CD4-positive, alpha-beta memory T cell (primary cell): ENCODE measurements around the gene HDAC4. TPM values are rescaled to one million over a fixed set of nuclear protein-coding genes. Genes with fewer than 3 reads are reported as not detected.

Source experiments
- CTCF ChIA-PET: fragments of 350-600 bp; sonication (Branson Sonifier 250); formaldehyde crosslinking; loops from one replicate; lab custom pipeline; 2021; ENCODE audit warnings: inconsistent platforms; ENCODE audit not compliant: partially characterized antibody; lab: Charles Lee
- POLR2A ChIA-PET: fragments of 350-600 bp; sonication (Branson Sonifier 250); formaldehyde crosslinking; loops from one replicate; lab custom pipeline; 2021; ENCODE audit not compliant: partially characterized antibody; lab: Charles Lee
- DNase-seq, 5 donors: peaks; one replicate each; pipeline versions ENCODE4 v3.0.0 to v3.0.0-alpha.2; 2020 to 2022; ENCODE audit warnings: mixed read lengths in 1 of 5
- H3K27ac ChIP-seq: one replicate; pipeline ENCODE4 v1.7.0; 2013; ENCODE audit warnings: low read depth, low read length
- H3K27me3 ChIP-seq: 2 replicates; pipeline ENCODE4 v1.7.0; 2013; ENCODE audit warnings: mild to moderate bottlenecking, low read length, moderate library complexity; ENCODE audit not compliant: insufficient read depth
- H3K36me3 ChIP-seq: 2 replicates; pipeline ENCODE4 v1.7.0; 2013; ENCODE audit warnings: mild to moderate bottlenecking, low read length, moderate library complexity; ENCODE audit not compliant: insufficient read depth
- H3K4me1 ChIP-seq: 2 replicates; pipeline ENCODE4 v1.7.0; 2013; ENCODE audit warnings: mild to moderate bottlenecking, low read length, moderate library complexity; ENCODE audit not compliant: insufficient read depth
- H3K4me3 ChIP-seq, 2 donors: one replicate each; pipeline ENCODE4 v1.7.0; 2013; ENCODE audit warnings: low read length in 2 of 2, mild to moderate bottlenecking in 1 of 2
- H3K9me3 ChIP-seq, 2 donors: one replicate each; pipeline ENCODE4 v1.7.0; 2013; ENCODE audit warnings: low read length in 2 of 2, control low read depth in 1 of 2; ENCODE audit not compliant: control insufficient read depth in 1 of 2
- H3K27ac Mint-ChIP-seq, 7 donors: one replicate each; pipeline ENCODE4 v1.8.0; 2020 to 2021; ENCODE audit warnings: mixed read lengths in 7 of 7, mild to moderate bottlenecking in 6 of 7, inconsistent platforms in 3 of 7, moderate library complexity in 3 of 7
- H3K27me3 Mint-ChIP-seq, 2 donors: one replicate each; pipeline ENCODE4 v1.8.0; 2020 to 2021; ENCODE audit warnings: mixed read lengths in 2 of 2
- H3K36me3 Mint-ChIP-seq, 2 donors: one replicate each; pipeline ENCODE4 v1.8.0; 2020 to 2021; ENCODE audit warnings: mixed read lengths in 2 of 2, inconsistent platforms in 1 of 2, mild to moderate bottlenecking in 1 of 2
- H3K4me1 Mint-ChIP-seq, 4 donors: one replicate each; pipeline ENCODE4 v1.8.0; 2020 to 2021; ENCODE audit warnings: mixed read lengths in 4 of 4, mild to moderate bottlenecking in 1 of 4
- H3K4me3 Mint-ChIP-seq, 8 donors: one replicate each; pipeline ENCODE4 v1.8.0; 2020 to 2021; ENCODE audit warnings: mixed read lengths in 8 of 8, mild to moderate bottlenecking in 7 of 8, moderate library complexity in 6 of 8, inconsistent platforms in 3 of 8
- H3K9me3 Mint-ChIP-seq, 8 donors: one replicate each; pipeline ENCODE4 v1.8.0; 2020 to 2021; ENCODE audit warnings: mixed read lengths in 8 of 8, mild to moderate bottlenecking in 5 of 8, inconsistent platforms in 3 of 8, moderate library complexity in 1 of 8
- intact Hi-C: fragments of 100-400 bp; cut with micrococcal nuclease; formaldehyde crosslinking; loops from one replicate; pipeline ENCODE4 v1.15.1; 2023
- polyA plus RNA-seq, 2 donors: library from polyadenylated mRNA; unstranded; fragments of 300-500 nt; fragmentation: Illumina TruSeq; gene quantifications; one replicate each; pipeline ENCODE4 v1.2.3, GENCODE V29; 2021
- total RNA-seq, 2 experiments: library from RNA; stranded (reverse); gene quantifications; one replicate each; pipeline ENCODE4 v1.2.3, GENCODE V29; 2021

Gene HDAC4
- total and polyA plus RNA-seq, 4 experiments from 2014 or later, result 1.4 to 59.7 (median 30.4) TPM

GRCh38 chr2:239236043-239236807 is 164.6 kb downstream of the HDAC4 start:
- Mint-ChIP-seq H3K9me3 (no peaks in the 10 kb centered on the region), H3K4me1 (peaks cover 25 to 69% (median 46%) of the 10 kb centered on the region in 4 donors), H3K27ac (peak overlapping the region in 1 of 7 donors; percentile 10), H3K36me3 (peaks cover 10 to 22% of the 10 kb centered on the region in 2 donors), H3K27me3 (no peaks in the 10 kb centered on the region), H3K4me3 (no peak overlapping the region)
- Histone ChIP-seq H3K27me3 (no peaks in the 10 kb centered on the region), H3K4me1 (peaks cover 42% of the 10 kb centered on the region), H3K9me3 (no peaks in the 10 kb centered on the region), H3K27ac (no peak overlapping the region), H3K36me3 (no peaks in the 10 kb centered on the region), H3K4me3 (no peak overlapping the region)
- CTCF ChIA-PET, result interaction anchor here (0.6 kb wide), 1 partner anchor 14 kb away, joined by 4 read pairs; no protein-coding TSS in a partner anchor
- POLR2A ChIA-PET, result no interaction called here
- intact Hi-C loops, result no loop called here
- DNase-seq, result no peak

GRCh38 chr2:239235311-239235710 is 165.5 kb downstream of the HDAC4 start:
- CTCF ChIA-PET, result no interaction called here
- peak overlapping the region in 2 of 7 donors; percentile 42 to 87 for H3K27ac Mint-ChIP-seq
- H3K9me3 Mint-ChIP-seq, result no peaks in the 10 kb centered on the region
- peaks cover 10 to 22% of the 10 kb centered on the region in 2 donors for H3K36me3 Mint-ChIP-seq
- H3K27me3 Mint-ChIP-seq, result no peaks in the 10 kb centered on the region
- H3K4me3 Mint-ChIP-seq, result peak overlapping the region in 1 of 8 donors; percentile 22
- POLR2A ChIA-PET, result interaction anchor here (1.5 kb wide), 1 partner anchor 33 kb away, joined by 3 read pairs; no protein-coding TSS in a partner anchor
- H3K4me1 ChIP-seq, result peaks cover 51% of the 10 kb centered on the region
- no peaks in the 10 kb centered on the region for H3K36me3 ChIP-seq
- H3K27ac ChIP-seq, result no peak overlapping the region
- intact Hi-C loops, result no loop called here
- no peaks in the 10 kb centered on the region for H3K9me3 ChIP-seq
- no peaks in the 10 kb centered on the region for H3K27me3 ChIP-seq
- no peak for DNase-seq
- peaks cover 31 to 78% (median 50%) of the 10 kb centered on the region in 4 donors for H3K4me1 Mint-ChIP-seq
- H3K4me3 ChIP-seq, result no peak overlapping the region

GRCh38 chr2:239234191-239235175 is 166.3 kb downstream of the HDAC4 start:
- no peak overlapping the region for H3K4me3 ChIP-seq
- CTCF ChIA-PET, result interaction anchor here (1.1 kb wide), 1 partner anchor 33 kb away, joined by 4 read pairs; no protein-coding TSS in a partner anchor
- no peaks in the 10 kb centered on the region for H3K9me3 Mint-ChIP-seq
- no peaks in the 10 kb centered on the region for H3K9me3 ChIP-seq
- peak overlapping the region; percentile 70 to 87 (median 79) for H3K27ac Mint-ChIP-seq
- H3K27me3 ChIP-seq, result no peaks in the 10 kb centered on the region
- POLR2A ChIA-PET, result interaction anchor here (0.6 to 1.5 kb wide), 2 partner anchors 34 to 165 kb away, joined by 3 read pairs; no protein-coding TSS in a partner anchor
- no peak overlapping the region for H3K27ac ChIP-seq
- peaks cover 10 to 16% of the 10 kb centered on the region in 2 donors for H3K36me3 Mint-ChIP-seq
- peak overlapping the region in 6 of 8 donors; percentile 14 to 58 (median 36) for H3K4me3 Mint-ChIP-seq
- peaks cover 31 to 82% (median 47%) of the 10 kb centered on the region in 4 donors for H3K4me1 Mint-ChIP-seq
- H3K4me1 ChIP-seq, result peaks cover 57% of the 10 kb centered on the region
- no peaks in the 10 kb centered on the region for H3K36me3 ChIP-seq
- intact Hi-C loops, result no loop called here
- no peaks in the 10 kb centered on the region for H3K27me3 Mint-ChIP-seq
- no peak for DNase-seq

GRCh38 chr2:239233576-239233975 is 167.2 kb downstream of the HDAC4 start:
- CTCF ChIA-PET, result no interaction called here
- intact Hi-C loops, result no loop called here
- Mint-ChIP-seq H3K4me3 (peak overlapping the region in 5 of 8 donors; percentile 7 to 57 (median 39)), H3K4me1 (peaks cover 32 to 78% (median 48%) of the 10 kb centered on the region in 4 donors), H3K27ac (peak overlapping the region in 4 of 7 donors; percentile 59 to 79 (median 76)), H3K9me3 (no peaks in the 10 kb centered on the region), H3K36me3 (peaks cover 10 to 16% of the 10 kb centered on the region in 2 donors), H3K27me3 (no peaks in the 10 kb centered on the region)
- H3K9me3 ChIP-seq, result no peaks in the 10 kb centered on the region
- no peaks in the 10 kb centered on the region for H3K27me3 ChIP-seq
- no peaks in the 10 kb centered on the region for H3K36me3 ChIP-seq
- DNase-seq, result no peak
- H3K27ac ChIP-seq, result no peak overlapping the region
- H3K4me1 ChIP-seq, result peaks cover 57% of the 10 kb centered on the region
- no peak overlapping the region for H3K4me3 ChIP-seq
- POLR2A ChIA-PET, result no interaction called here

- Mint-ChIP-seq H3K4me3 (peak overlapping the region in 7 of 8 donors; percentile 55 to 86 (median 73)), H3K4me1 (peaks cover 34 to 80% (median 52%) of the 10 kb centered on the region in 4 donors), H3K27ac (peak overlapping the region; percentile 50 to 93 (median 91)), H3K36me3 (peaks cover 10 to 16% of the 10 kb centered on the region in 2 donors), H3K27me3 (no peaks in the 10 kb centered on the region), H3K9me3 (no peaks in the 10 kb centered on the region)
- peaks cover 60% of the 10 kb centered on the region for H3K4me1 ChIP-seq
- H3K9me3 ChIP-seq, result no peaks in the 10 kb centered on the region
- H3K36me3 ChIP-seq, result no peaks in the 10 kb centered on the region
- intact Hi-C loops, result no loop called here
- H3K4me3 ChIP-seq, result peak overlapping the region in 1 of 2 donors; percentile 30
- ChIA-PET CTCF (interaction anchor here (1.1 kb wide), 1 partner anchor 35 kb away, joined by 5 read pairs; no protein-coding TSS in a partner anchor), POLR2A (interaction anchor here (1.2 to 1.7 kb wide), 3 partner anchors 32 to 42 kb away, joined by 3 to 10 read pairs (median 3); no protein-coding TSS in a partner anchor)
- DNase-seq, result no peak
- H3K27me3 ChIP-seq, result no peaks in the 10 kb centered on the region
- peak overlapping the region; percentile 60 for H3K27ac ChIP-seq
Observed at GRCh38 chr2:239232195-239232578, 168.6 kb downstream of the HDAC4 start.

GRCh38 chr2:239231231-239232194 is 169.3 kb downstream of the HDAC4 start:
- POLR2A ChIA-PET, result interaction anchor here (1.0 to 1.7 kb wide), 8 partner anchors 15 to 169 kb away, joined by 3 to 11 read pairs (median 4); partner anchors contain the start of gene HDAC4
- H3K4me1 Mint-ChIP-seq, result peaks cover 37 to 82% (median 55%) of the 10 kb centered on the region in 4 donors
- no peaks in the 10 kb centered on the region for H3K9me3 ChIP-seq
- H3K9me3 Mint-ChIP-seq, result no peaks in the 10 kb centered on the region
- intact Hi-C loops, result loop anchor here (2.0 kb wide), 2 partner anchors 33 to 67 kb away; no protein-coding TSS in a partner anchor
- peak; percentile 15 to 39 (median 35) for DNase-seq
- H3K36me3 ChIP-seq, result no peaks in the 10 kb centered on the region
- H3K27me3 ChIP-seq, result no peaks in the 10 kb centered on the region
- CTCF ChIA-PET, result interaction anchor here (1.0 to 1.6 kb wide), 3 partner anchors 11 to 36 kb away, joined by 5 to 8 read pairs (median 5); no protein-coding TSS in a partner anchor
- H3K27me3 Mint-ChIP-seq, result no peaks in the 10 kb centered on the region
- peak overlapping the region; percentile 55 to 86 (median 75) for H3K4me3 Mint-ChIP-seq
- H3K36me3 Mint-ChIP-seq, result peaks cover 10 to 16% of the 10 kb centered on the region in 2 donors
- peak overlapping the region; percentile 3 to 33 for H3K4me3 ChIP-seq
- peak overlapping the region; percentile 71 to 93 (median 91) for H3K27ac Mint-ChIP-seq
- peaks cover 60% of the 10 kb centered on the region for H3K4me1 ChIP-seq
- peak overlapping the region; percentile 60 for H3K27ac ChIP-seq
